Measurements from ENCODE around the gene PPME1. TPM values are rescaled to one million over a fixed set of nuclear protein-coding genes. Genes with fewer than 3 reads are reported as not detected.

Gene PPME1
- total and polyA plus RNA-seq, 2 of the 4 experiments (the other 2 are of a cell fraction), result 42.3 to 89.5 TPM

GRCh38 chr11:74179234-74180052 is 8.4 kb downstream of the PPME1 start:
- dilution Hi-C loops (cut with HindIII; ENCODE audit: low sequenced_read_pairs, unreplicated experiment) (no loop called here), intact Hi-C loops (cut with micrococcal nuclease) (no loop called here), in situ Hi-C loops (cut with MboI; ENCODE audit: low sequenced_read_pairs) (no loop called here)
- Histone ChIP-seq H3K27me3 (ENCODE audit: control insufficient read depth, insufficient read depth, low read length) (no peaks in the 10 kb centered on the region), H3K4me3 (ENCODE audit: insufficient read depth, low read depth, low read length) (no peak overlapping the region), H2BK20ac (ENCODE audit: low read depth, low read length) (no peak overlapping the region), H3K18ac (ENCODE audit: low read depth, low read length) (no peak overlapping the region), H4K8ac (ENCODE audit: low read depth in 2 of 2, low read length in 2 of 2) (no peak overlapping the region), H3K14ac (replicated peaks; ENCODE audit: low read depth, low read length) (no peak overlapping the region), H2AK5ac (ENCODE audit: low read depth, low read length) (no peak overlapping the region), H3K23ac (ENCODE audit: low read depth, low read length) (no peak overlapping the region), H2BK5ac (ENCODE audit: low read depth, low read length, poor library complexity, severe bottlenecking) (no peak overlapping the region), H3K4ac (ENCODE audit: low read depth, low read length) (no peak overlapping the region), H2AK9ac (replicated peaks; ENCODE audit: low read depth, low read length, poor library complexity) (no peak overlapping the region), H2BK120ac (ENCODE audit: low read depth, low read length) (no peak overlapping the region), H3K79me1 (ENCODE audit: low read depth in 1 of 2, low read length in 2 of 2) (peaks cover 21 to 57% of the 10 kb centered on the region in 2 experiments), H3K9me3 (ENCODE audit: control insufficient read depth, insufficient read depth, low read length) (no peaks in the 10 kb centered on the region), H3K9ac (ENCODE audit: low read depth, low read length) (no peak overlapping the region), H3K4me1 (ENCODE audit: control insufficient read depth, insufficient read depth, low read length) (peaks cover 3% of the 10 kb centered on the region), H2BK15ac (ENCODE audit: low read depth, low read length) (no peak overlapping the region), H3K56ac (ENCODE audit: extremely low read depth, insufficient read depth, low read length) (no peak overlapping the region), H2AFZ (replicated peaks; ENCODE audit: low read length, poor library complexity) (no peak overlapping the region), H4K5ac (ENCODE audit: low read depth, low read length) (no peak overlapping the region), H3K9me1 (ENCODE audit: insufficient read depth, low read length) (0 out of 2 replicates have a peak, but pooled peaks cover 4% of the 10 kb centered on the region), H3K4me2 (ENCODE audit: low read depth, low read length) (peak overlapping the region; percentile 44; the same call in 1 of the 2 replicates), H4K20me1 (ENCODE audit: insufficient read depth, low read length) (peaks cover 39% of the 10 kb centered on the region), H4K91ac (ENCODE audit: insufficient read depth, low read depth, low read length) (no peak overlapping the region), H3K27ac (ENCODE audit: insufficient read depth, low read length) (no peak overlapping the region), H3K36me3 (ENCODE audit: control insufficient read depth, insufficient read depth, low read length) (peaks cover 3% of the 10 kb centered on the region; the same call in 1 of the 2 replicates)
- DNase-seq (peak; percentile 41), ATAC-seq (ENCODE audit: low read depth) (peak; percentile 44)
- CTCF ChIA-PET, result no interaction called here
- BruUV-seq (replicated peaks), result no TSS peak
- WGBS, 2 experiments (ENCODE audit: extremely low coverage in 2 of 2, insufficient read length in 1 of 2), result no CpG with 5 or more reads among the region's 7 CpGs
- TF ChIP-seq NFE2L2 (IDR thresholded peaks at IDR 0.05; ENCODE audit: low read depth, low read length) (peak; percentile 28; the same call in 1 of the 2 replicates), USF2 (IDR thresholded peaks at IDR 0.05; ENCODE audit: low read depth, low read length) (no peak), SMC3 (IDR thresholded peaks at IDR 0.05; ENCODE audit: low read depth, low read length) (no peak)
- POLR2A ChIA-PET (ENCODE audit: unreplicated experiment), result no interaction called here
